Kidney (tissue), 14 donors: ENCODE results near the gene NSG1. TPM values are rescaled to one million over a fixed set of nuclear protein-coding genes. Genes with fewer than 3 reads are reported as not detected.

Experiments
- DNase-seq, 5 donors: peaks; one replicate each; pipeline ENCODE4 v3.0.0-alpha.2; 2013 to 2020
- FAIRE-seq: peaks from 2 replicates; lab custom pipeline; 2012; peaks lifted over from hg19 to GRCh38; lab: Jason Lieb, UNC
- H3K27ac ChIP-seq, 2 donors: one replicate each; pipeline ENCODE4 v1.7.0; 2013; ENCODE audit warnings: low read depth in 2 of 2, low read length in 2 of 2, inconsistent platforms in 1 of 2
- H3K27me3 ChIP-seq: one replicate; pipeline ENCODE4 v1.7.1; 2013; ENCODE audit warnings: low read length, inconsistent platforms; ENCODE audit not compliant: control insufficient read depth, insufficient read depth
- H3K36me3 ChIP-seq, 3 donors: one replicate each; pipeline versions ENCODE4 v1.7.0 to v1.7.1; 2013; ENCODE audit warnings: low read length in 3 of 3, control low read depth in 1 of 3, inconsistent platforms in 1 of 3; ENCODE audit not compliant: insufficient read depth in 3 of 3, control insufficient read depth in 2 of 3
- H3K4me1 ChIP-seq, 3 donors: one replicate each; pipeline versions ENCODE4 v1.7.0 to v1.7.1; 2013; ENCODE audit warnings: low read length in 3 of 3, inconsistent platforms in 1 of 3, low read depth in 1 of 3; ENCODE audit not compliant: control insufficient read depth in 2 of 3, insufficient read depth in 2 of 3
- H3K4me3 ChIP-seq, 3 donors: one replicate each; pipeline versions ENCODE4 v1.7.0 to v1.8.1; 2013; ENCODE audit warnings: low read length in 3 of 3, control low read depth in 1 of 3, inconsistent platforms in 1 of 3
- H3K9ac ChIP-seq, 3 donors: one replicate each; pipeline versions ENCODE4 v1.7.0 to v1.7.1; 2013; ENCODE audit warnings: low read length in 3 of 3, control low read depth in 1 of 3, inconsistent platforms in 1 of 3
- H3K9me3 ChIP-seq, 3 donors: one replicate each; pipeline versions ENCODE4 v1.7.0 to v1.7.1; 2013; ENCODE audit warnings: low read length in 3 of 3, control low read depth in 1 of 3, inconsistent platforms in 1 of 3; ENCODE audit not compliant: control insufficient read depth in 2 of 3, insufficient read depth in 1 of 3
- intact Hi-C: fragments of 100-400 bp; cut with DNase I; formaldehyde crosslinking; loops from one replicate; pipeline ENCODE4 v1.11.1; 2022
- polyA plus RNA-seq: library from polyadenylated mRNA; stranded (reverse); fragments of 350-450 nt; fragmentation: Illumina TruSeq; extraction: RNeasy Lipid Tissue Mini Kit (QIAGEN cat#74804); gene quantifications from one replicate; pipeline ENCODE4 v1.2.3, GENCODE V29; 2014; ENCODE audit warnings: low read depth, low replicate concordance; ENCODE audit not compliant: insufficient read depth
- total RNA-seq: library from RNA; stranded (reverse); fragmentation: NEBNext Ultra II Directional; extraction: Animal tissue kit (Norgen Biotek cat#: 25700); gene quantifications from one replicate; pipeline ENCODE4 v1.2.1, GENCODE V29; 2021
- TF ChIP-seq, protein P1 (sequence below): IDR thresholded peaks from 3 replicates; pipeline ENCODE4 v1.5.1; 2012; ENCODE audit warnings: mild to moderate bottlenecking, moderate library complexity, borderline replicate concordance; ENCODE audit not compliant: insufficient read depth; ENCODE audit errors: extremely low read depth
- donor health status: control.
- donor health status: control.
- donor health status: control.
- donor health status: control.
- donor health status: control.
- donor health status: DM: yes; HTN: yes; CAD: no.
- donor health status: Normal renal cell carcinoma (clear cell type).

NSG1 gene
- total and polyA plus RNA-seq, 2 donors from 2014 or later = 4.7 to 9.5 TPM

DNA sequence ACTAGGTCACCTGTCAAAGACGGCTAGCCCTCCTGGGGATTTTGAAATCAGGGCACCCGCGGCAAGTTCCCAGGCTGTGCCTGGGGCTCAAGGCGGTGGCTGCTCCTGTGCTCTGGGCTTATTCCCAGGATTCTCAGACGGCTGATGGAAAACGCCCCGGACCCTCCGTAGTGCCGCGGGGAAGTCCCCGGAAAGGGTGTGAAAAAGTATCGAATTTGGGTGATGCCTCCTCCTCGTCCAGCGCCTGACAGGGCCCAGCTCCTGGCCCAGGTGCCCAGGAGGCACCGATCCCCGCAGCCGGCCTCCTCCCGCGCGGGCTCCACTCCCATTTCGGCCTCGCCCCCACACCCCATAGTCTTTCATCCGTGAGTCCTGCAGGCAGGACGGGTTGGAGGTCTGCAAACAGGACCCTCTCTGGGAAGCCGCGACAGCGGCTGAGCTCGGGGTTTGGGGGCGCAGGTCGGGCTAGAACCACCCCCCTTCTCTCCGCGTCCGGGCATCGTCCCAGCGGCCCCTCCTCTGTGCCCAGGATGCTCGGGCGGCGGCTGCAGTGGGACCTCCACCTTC, 1.1 kb upstream of the NSG1 start:
- FAIRE-seq = no peak
- Histone ChIP-seq H3K4me3 (no peak overlapping the region), H3K27me3 (peaks cover 16% of the 10 kb centered on the region)

DNA sequence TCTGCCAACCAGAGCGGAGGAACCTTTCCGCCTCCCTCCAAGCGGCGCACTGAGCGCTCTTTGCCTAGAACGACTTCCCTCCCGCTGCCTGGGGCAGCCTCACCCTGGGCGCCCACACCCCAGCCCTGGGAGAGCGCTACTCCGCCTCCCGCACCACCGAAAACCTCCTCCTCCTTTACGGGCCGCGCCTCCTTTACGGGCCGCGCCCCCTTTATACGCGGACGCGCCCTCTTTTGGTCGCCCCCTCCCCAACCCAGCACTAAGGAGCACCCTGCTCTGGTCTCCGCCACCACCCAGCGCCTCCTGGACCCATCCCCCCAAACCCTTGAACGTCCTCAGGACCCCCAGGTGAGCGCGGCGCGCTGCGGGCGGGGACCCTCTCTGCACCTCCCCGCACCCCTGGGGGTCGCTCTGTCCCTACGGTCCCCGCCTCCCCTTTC, 586 bp upstream of the NSG1 start:
- no peak overlapping the region for H3K27ac ChIP-seq
- peak overlapping the region in 1 of 3 donors; percentile 35 for H3K4me3 ChIP-seq
- peaks cover 0 to 3% (median 0%) of the 10 kb centered on the region in 3 donors for H3K4me1 ChIP-seq
- H3K27me3 ChIP-seq = peaks cover 16% of the 10 kb centered on the region
- DNase-seq (peak in 4 of 5 donors; percentile 38 to 76 (median 54)), FAIRE-seq (no peak)
- TF ChIP-seq, protein P1, sequence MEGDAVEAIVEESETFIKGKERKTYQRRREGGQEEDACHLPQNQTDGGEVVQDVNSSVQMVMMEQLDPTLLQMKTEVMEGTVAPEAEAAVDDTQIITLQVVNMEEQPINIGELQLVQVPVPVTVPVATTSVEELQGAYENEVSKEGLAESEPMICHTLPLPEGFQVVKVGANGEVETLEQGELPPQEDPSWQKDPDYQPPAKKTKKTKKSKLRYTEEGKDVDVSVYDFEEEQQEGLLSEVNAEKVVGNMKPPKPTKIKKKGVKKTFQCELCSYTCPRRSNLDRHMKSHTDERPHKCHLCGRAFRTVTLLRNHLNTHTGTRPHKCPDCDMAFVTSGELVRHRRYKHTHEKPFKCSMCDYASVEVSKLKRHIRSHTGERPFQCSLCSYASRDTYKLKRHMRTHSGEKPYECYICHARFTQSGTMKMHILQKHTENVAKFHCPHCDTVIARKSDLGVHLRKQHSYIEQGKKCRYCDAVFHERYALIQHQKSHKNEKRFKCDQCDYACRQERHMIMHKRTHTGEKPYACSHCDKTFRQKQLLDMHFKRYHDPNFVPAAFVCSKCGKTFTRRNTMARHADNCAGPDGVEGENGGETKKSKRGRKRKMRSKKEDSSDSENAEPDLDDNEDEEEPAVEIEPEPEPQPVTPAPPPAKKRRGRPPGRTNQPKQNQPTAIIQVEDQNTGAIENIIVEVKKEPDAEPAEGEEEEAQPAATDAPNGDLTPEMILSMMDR = no peak
- H3K9ac ChIP-seq = no peak overlapping the region
- H3K9me3 ChIP-seq = no peaks in the 10 kb centered on the region
- intact Hi-C loops = no loop called here
- H3K36me3 ChIP-seq = no peaks in the 10 kb centered on the region

More for the DNA sequence above, 1.1 kb upstream of the NSG1 start:
- intact Hi-C loops = no loop called here
- H3K9me3 ChIP-seq = no peaks in the 10 kb centered on the region
- no peak overlapping the region for H3K27ac ChIP-seq
- H3K9ac ChIP-seq = no peak overlapping the region
- peak in 1 of 5 donors; percentile 61 for DNase-seq
- TF ChIP-seq, protein P1 = no peak
- H3K4me1 ChIP-seq = peaks cover 0 to 3% (median 0%) of the 10 kb centered on the region in 3 donors
- no peaks in the 10 kb centered on the region for H3K36me3 ChIP-seq

DNA sequence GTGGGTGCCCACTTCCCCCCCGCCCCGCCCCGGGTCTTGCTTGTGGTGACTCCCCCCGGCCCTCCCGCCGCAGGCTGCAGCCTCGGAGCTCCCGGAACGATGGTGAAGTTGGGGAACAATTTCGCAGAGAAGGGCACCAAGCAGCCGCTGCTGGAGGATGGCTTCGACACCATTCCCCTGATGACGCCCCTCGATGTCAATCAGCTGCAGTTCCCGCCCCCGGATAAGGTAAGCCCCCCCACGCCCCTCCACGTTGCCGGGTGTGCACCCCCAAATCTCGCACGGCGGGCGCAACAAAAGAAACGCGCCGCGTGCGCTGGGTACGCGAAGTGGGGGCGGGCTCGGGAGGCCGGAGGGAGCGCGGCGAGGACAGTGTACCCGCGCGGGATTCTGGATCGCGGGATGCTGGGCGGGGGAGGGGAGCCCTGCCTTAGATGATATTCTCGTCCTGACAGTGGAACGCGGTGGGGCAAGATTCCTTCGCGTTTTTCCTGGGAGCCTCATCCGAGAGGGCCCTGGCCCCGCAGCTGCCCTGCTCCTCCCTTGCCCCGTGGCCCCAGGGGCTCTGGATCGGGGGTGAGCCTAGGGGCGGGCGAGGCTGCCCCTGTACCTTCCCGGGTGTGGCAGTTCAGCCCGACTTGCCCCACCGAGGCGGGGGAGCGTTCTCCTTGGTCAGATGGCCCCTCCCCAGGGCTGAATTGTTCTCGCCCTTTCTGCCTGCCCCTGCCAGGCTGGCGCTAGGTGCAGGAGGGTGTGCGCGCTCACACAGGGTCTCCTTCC, 819 bp downstream of the NSG1 start:
- Histone ChIP-seq H3K36me3 (no peaks in the 10 kb centered on the region), H3K4me1 (peaks cover 0 to 3% (median 0%) of the 10 kb centered on the region in 3 donors), H3K27me3 (peaks cover 16% of the 10 kb centered on the region), H3K9me3 (no peaks in the 10 kb centered on the region), H3K27ac (no peak overlapping the region), H3K4me3 (peak overlapping the region in 1 of 3 donors; percentile 35), H3K9ac (no peak overlapping the region)
- TF ChIP-seq, protein P1 = no peak
- peak in 3 of 5 donors; percentile 29 to 74 (median 63) for DNase-seq
- intact Hi-C loops = no loop called here
- no peak for FAIRE-seq
